ENCODE data around the gene SNX21. TPM values are rescaled to one million over a fixed set of nuclear protein-coding genes. Genes with fewer than 3 reads are reported as not detected.

SNX21 gene
- total and polyA plus RNA-seq, 7 donors = 8.7 to 63.9 (median 24.9) TPM

GRCh38 chr20:45852326-45852725 lies 18.7 kb downstream of the SNX21 start:
- DNase-seq (no peak), ATAC-seq (no peak)
- H3K4me3 ChIP-seq = no peak overlapping the region
- 95 to 99% (median 97%) methylated on average over 6 of the region's 6 CpGs for WGBS, 3 donors
- H3K9me3 ChIP-seq = no peaks in the 10 kb centered on the region
- intact Hi-C loops (cut with DNase I) = no loop called here
- no peak overlapping the region for H3K27ac ChIP-seq
- peaks cover 0 to 61% of the 10 kb centered on the region in 2 donors for H3K36me3 ChIP-seq (ENCODE audit: insufficient read depth in 1 of 2, low read depth in 1 of 2)
- H3K27me3 ChIP-seq (ENCODE audit: insufficient read depth in 3 of 3, low read length in 2 of 3) = no peaks in the 10 kb centered on the region
- H3K4me1 ChIP-seq = peaks cover 24% of the 10 kb centered on the region
- TF ChIP-seq CTCF (IDR thresholded peaks at IDR 0.05) = no peak

- Histone ChIP-seq H3K4me3 (no peak overlapping the region), H3K9me3 (no peaks in the 10 kb centered on the region), H3K4me1 (peaks cover 24% of the 10 kb centered on the region), H3K27ac (peak overlapping the region; percentile 1), H3K27me3 (ENCODE audit: insufficient read depth in 3 of 3, low read length in 2 of 3) (no peaks in the 10 kb centered on the region), H3K36me3 (ENCODE audit: insufficient read depth in 1 of 2, low read depth in 1 of 2) (peaks cover 0 to 50% of the 10 kb centered on the region in 2 donors)
- no peak for ATAC-seq
- no peak for DNase-seq
- 70 to 80% (median 80%) methylated on average over 2 of the region's 2 CpGs for WGBS, 3 donors
- intact Hi-C loops (cut with DNase I) = no loop called here
- TF ChIP-seq CTCF (IDR thresholded peaks at IDR 0.05) = no peak
Observed at GRCh38 chr20:45853484-45853883, 19.9 kb downstream of the SNX21 start.

GRCh38 chr20:45857114-45857881 lies 23.7 kb downstream of the SNX21 start, which contains the start of the genes ACOT8 and ZSWIM3:
TSS of gene ACOT8 (minus strand) at chr20:45857392. CDS start at chr20:45857315, 77 bp downstream.
TSS of gene ZSWIM3 (plus strand) at chr20:45857614. CDS start at chr20:45857826, 212 bp downstream.
- peaks cover 24% of the 10 kb centered on the region for H3K4me1 ChIP-seq
- intact Hi-C loops (cut with DNase I) = no loop called here
- peak within 1 kb of the TSS; percentile 85 for H3K27ac ChIP-seq
- H3K36me3 ChIP-seq (ENCODE audit: insufficient read depth in 1 of 2, low read depth in 1 of 2) = peaks cover 0 to 18% of the 10 kb centered on the region in 2 donors
- no peaks in the 10 kb centered on the region for H3K27me3 ChIP-seq (ENCODE audit: insufficient read depth in 3 of 3, low read length in 2 of 3)
- 0 to 1% (median 0%) methylated on average over 34 to 36 of the region's 36 CpGs for WGBS, 3 donors
- H3K9me3 ChIP-seq = no peaks in the 10 kb centered on the region
- H3K4me3 ChIP-seq = peak within 1 kb of the TSS; percentile 87
- ATAC-seq = peak; percentile 96 to 98 (median 97)
- peak; percentile 87 to 93 for DNase-seq
- TF ChIP-seq CTCF (IDR thresholded peaks at IDR 0.05) = no peak

GRCh38 chr20:45857882-45858216 lies 24.2 kb downstream of the SNX21 start:
- peak; percentile 2 to 22 (median 4) for ATAC-seq
- intact Hi-C loops (cut with DNase I) = no loop called here

More at GRCh38 chr20:45857882-45858216, 24.2 kb downstream of the SNX21 start:
- H3K4me1 ChIP-seq = peaks cover 24% of the 10 kb centered on the region
- peaks cover 0 to 13% of the 10 kb centered on the region in 2 donors for H3K36me3 ChIP-seq (ENCODE audit: insufficient read depth in 1 of 2, low read depth in 1 of 2)
- peak overlapping the region; percentile 85 for H3K27ac ChIP-seq
- no peak for DNase-seq
- H3K4me3 ChIP-seq = peak overlapping the region; percentile 87
- no peak for TF ChIP-seq CTCF (IDR thresholded peaks at IDR 0.05)
- H3K27me3 ChIP-seq (ENCODE audit: insufficient read depth in 3 of 3, low read length in 2 of 3) = no peaks in the 10 kb centered on the region
- H3K9me3 ChIP-seq = no peaks in the 10 kb centered on the region
- WGBS, 3 donors = 12 to 18% (median 13%) methylated on average over 12 to 13 of the region's 13 CpGs
